ENCODE measurements around the gene BPI.
"Not testable (repeated sequence)": the region's sequence is repeated elsewhere in the genome, so short reads cannot be mapped to it uniquely, and the experiment has no call there.

The BPI gene

DNA sequence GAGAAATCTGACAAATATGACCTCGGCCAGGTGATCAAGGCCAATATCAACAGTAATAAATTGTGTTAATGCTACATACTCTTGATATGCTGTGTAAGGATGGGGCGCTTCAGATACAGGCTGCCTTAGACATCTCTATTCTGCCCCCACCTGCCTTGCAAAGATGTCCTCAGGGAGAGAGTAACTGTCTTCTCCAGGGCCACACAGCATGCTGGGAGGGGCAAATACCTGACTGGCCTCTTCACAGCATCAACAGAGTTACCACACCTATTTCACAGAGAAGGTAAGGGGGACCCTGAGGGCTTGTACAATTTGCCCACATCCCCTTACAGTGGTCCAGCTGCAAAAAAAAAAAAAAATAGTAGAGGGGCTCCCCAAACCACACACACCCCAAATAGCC lies 26.3 kb upstream of the BPI start:
- in situ Hi-C loops (cut with MboI; ENCODE audit: low sequenced_read_pairs): no loop called here

GRCh38 chr20:38278131-38278530 lies 25.8 kb upstream of the BPI start:
- in situ Hi-C loops (cut with MboI; ENCODE audit: low sequenced_read_pairs): no loop called here

DNA sequence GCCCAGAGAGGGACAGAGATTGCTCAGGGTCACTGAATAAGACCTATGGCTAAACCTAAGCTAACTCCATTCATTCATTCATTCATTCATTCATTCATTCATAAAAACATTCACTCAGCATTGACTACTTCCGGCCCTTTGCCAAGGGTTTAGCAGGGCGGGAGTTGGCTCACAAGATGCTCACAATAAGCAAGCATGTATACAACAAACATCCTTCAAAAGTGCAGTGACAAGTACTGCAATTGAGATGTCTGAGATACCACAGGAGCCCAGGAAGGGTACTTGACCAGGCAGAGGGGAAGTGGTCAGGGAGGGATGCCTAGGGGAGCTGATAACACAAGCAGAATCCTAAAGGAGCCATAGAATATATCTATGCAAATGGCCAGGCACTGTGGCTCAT lies 25.2 kb upstream of the BPI start:
- in situ Hi-C loops (cut with MboI; ENCODE audit: low sequenced_read_pairs): no loop called here

- in situ Hi-C loops (cut with MboI; ENCODE audit: low sequenced_read_pairs): not testable (repeated sequence)
These were observed 22.6 kb upstream of the BPI start for GRCh38 chr20:38281176-38281915.

- in situ Hi-C loops (cut with MboI; ENCODE audit: low sequenced_read_pairs): no loop called here
These were observed 20.7 kb upstream of the BPI start for GRCh38 chr20:38283236-38283635.

- in situ Hi-C loops (cut with MboI; ENCODE audit: low sequenced_read_pairs): not testable (repeated sequence)
These were observed 19.8 kb upstream of the BPI start for GRCh38 chr20:38284066-38284650.

- in situ Hi-C loops (cut with MboI; ENCODE audit: low sequenced_read_pairs): no loop called here
These were observed 19.0 kb upstream of the BPI start for GRCh38 chr20:38284893-38285444.

- in situ Hi-C loops (cut with MboI; ENCODE audit: low sequenced_read_pairs): no loop called here
These were observed 17.1 kb upstream of the BPI start for GRCh38 chr20:38286586-38287531.

- in situ Hi-C loops (cut with MboI; ENCODE audit: low sequenced_read_pairs): no loop called here
These were observed 12.8 kb upstream of the BPI start for GRCh38 chr20:38290829-38291814.

DNA sequence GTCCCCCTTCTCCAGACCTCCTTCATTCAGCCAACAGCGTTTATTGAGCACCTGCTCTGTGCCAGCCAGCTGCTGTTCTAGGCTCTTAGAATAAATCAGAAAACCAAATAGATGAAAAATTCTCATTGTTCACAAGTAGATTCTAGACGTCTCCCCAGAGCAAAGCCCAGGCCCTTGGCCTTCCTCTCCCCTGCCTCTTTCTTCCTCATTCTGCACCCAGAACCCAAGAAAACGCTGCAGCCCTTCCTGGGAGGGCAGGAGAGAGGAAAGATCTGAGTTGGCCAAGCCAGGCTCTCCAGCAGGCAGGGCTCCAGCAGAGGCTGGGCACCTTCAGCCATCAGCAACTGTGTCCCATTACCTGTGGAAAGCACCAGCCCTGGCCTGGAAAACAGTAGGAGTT lies 12.0 kb upstream of the BPI start:
- in situ Hi-C loops (cut with MboI; ENCODE audit: low sequenced_read_pairs): no loop called here

DNA sequence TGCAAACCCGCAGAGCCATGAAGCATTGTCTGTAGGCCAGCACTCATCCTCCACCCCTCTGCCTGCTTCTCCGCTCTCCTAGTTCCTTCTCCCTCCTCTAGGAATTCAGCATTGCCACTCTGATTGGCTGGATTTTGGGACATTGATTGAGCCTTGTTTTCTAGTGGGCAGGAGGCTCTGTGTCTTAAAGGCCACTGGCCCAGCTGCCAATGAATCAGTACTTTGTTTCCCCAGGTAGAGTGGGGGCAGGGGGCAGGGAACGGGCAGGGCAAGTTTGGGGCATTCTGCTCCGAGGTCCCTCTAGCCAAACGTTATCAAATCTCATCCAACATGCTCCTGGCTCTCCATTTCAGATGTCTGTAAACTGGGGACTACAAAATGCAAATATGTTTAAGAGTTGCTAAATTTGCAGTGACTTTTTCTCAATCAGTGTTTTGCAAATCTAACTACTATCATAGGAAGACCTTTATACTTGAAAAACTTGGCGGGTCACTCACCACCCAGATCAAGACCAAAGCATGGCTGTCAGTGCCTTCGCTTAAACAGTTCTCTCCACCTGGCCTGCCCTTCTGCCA lies 10.4 kb upstream of the BPI start:
- in situ Hi-C loops (cut with MboI; ENCODE audit: low sequenced_read_pairs): no loop called here

DNA sequence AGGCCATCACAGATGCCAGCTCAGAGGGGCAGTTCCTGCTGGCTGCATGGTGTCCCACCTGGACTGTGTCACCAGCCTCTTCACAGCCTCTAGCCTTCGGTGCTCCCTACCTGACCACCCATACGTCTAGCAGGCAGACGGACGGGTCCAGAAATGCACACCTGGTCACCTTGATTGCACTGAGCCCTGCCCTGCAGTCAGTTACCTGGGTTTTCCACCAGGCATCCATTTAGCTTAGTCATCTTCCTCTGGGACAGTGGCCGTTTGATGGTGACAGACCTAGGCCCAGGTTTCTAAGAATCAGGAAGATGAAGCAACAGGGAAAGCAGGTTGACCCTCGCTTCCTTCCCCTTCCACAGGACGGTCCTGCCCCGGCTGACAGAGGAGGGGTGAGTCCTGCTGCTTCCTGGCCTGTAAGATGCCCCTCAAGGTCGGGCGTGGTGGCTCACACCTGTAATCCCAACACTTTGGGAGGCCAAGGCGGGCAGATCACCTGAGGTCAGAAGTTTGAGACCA lies 9.8 kb upstream of the BPI start:
- in situ Hi-C loops (cut with MboI; ENCODE audit: low sequenced_read_pairs): no loop called here

GRCh38 chr20:38295811-38296210 lies 8.1 kb upstream of the BPI start:
- in situ Hi-C loops (cut with MboI; ENCODE audit: low sequenced_read_pairs): no loop called here

GRCh38 chr20:38296433-38296832 lies 7.5 kb upstream of the BPI start:
- in situ Hi-C loops (cut with MboI; ENCODE audit: low sequenced_read_pairs): no loop called here

DNA sequence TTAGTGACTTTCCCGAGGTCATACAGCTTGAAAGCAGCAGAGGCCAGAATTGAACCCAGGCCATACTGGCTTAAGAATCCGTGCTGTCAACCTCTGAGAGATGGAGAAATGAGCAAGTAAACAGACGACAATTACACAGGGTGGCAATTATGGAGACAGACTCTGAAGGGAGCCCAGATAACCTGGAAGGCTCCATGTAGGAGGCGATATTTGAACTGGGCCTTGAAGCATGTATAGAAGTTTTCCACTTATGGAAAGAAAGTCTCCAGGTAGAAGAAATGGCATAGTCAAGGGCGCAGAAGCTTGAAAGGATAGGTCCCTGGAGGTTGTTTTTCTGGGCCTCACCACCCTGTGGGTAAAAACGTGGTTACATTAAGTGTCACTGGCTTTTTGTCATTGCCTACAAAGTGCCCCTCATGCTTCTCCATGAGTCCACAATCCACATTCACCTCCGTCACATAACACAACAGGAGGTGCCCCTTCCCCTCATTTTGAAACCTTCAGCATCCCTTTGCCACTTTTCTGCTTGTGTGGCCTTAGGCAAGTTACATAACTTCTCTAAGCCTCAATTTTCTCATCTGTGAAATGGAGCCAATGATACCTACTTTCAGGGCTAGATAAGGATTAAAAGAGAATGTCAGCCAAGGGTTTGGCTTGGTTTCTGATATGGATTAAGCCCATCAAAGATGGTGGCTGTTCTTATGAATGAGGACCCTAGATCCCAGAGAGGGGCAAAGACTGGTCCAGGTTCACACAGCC lies 5.9 kb upstream of the BPI start:
- in situ Hi-C loops (cut with MboI; ENCODE audit: low sequenced_read_pairs): no loop called here

- in situ Hi-C loops (cut with MboI; ENCODE audit: low sequenced_read_pairs): no loop called here
These were observed 5.1 kb upstream of the BPI start for GRCh38 chr20:38298768-38299288.

DNA sequence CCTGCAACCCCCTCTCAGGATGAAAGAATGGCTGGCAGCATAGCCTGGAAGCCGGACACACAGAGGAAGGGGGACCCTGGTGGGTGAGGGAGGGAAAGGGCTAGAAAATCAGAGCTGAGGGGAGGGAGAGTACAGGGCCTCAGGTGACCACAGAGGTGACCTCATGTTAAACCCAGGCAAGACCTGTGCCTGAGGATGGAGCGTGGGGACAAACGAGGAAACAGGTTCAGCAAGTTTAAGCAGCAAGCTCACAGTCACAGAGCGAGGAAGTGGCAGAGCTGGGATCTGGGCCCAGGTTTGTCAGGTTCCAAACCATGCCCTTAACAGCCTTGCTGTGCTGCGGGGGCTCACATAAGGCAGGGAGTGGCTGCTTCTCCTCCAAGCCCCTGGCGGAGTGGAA lies 4.0 kb upstream of the BPI start:
- in situ Hi-C loops (cut with MboI; ENCODE audit: low sequenced_read_pairs): no loop called here

GRCh38 chr20:38300438-38300837 lies 3.5 kb upstream of the BPI start:
- in situ Hi-C loops (cut with MboI; ENCODE audit: low sequenced_read_pairs): no loop called here

GRCh38 chr20:38301309-38301708 lies 2.6 kb upstream of the BPI start:
- in situ Hi-C loops (cut with MboI; ENCODE audit: low sequenced_read_pairs): no loop called here

All from hTERT RPE-1 (cell line).